ENCODE data around the gene TRPC4AP. TPM values are rescaled to one million over a fixed set of nuclear protein-coding genes. Genes with fewer than 3 reads are reported as not detected.

Gene TRPC4AP
- total and polyA plus RNA-seq, 2 of the 8 experiments (the other 6 are each of a cell fraction or from before 2014, with no cell fraction given), result 73.1 to 74.8 TPM

- no peak overlapping the region for H2BK20ac ChIP-seq (ENCODE audit: low read length)
- H3K9ac ChIP-seq (replicated peaks in 1 of 4; ENCODE audit: extremely low read depth in 1 of 4, low read depth in 3 of 4, low read length in 3 of 4), result no peak overlapping the region
- FAIRE-seq (no peak), DNase-seq (ENCODE audit: low read depth in 1 of 2, low spot score in 2 of 2) (no peak)
- H2AK5ac ChIP-seq (ENCODE audit: low read depth, low read length), result no peak overlapping the region
- H2BK120ac ChIP-seq (replicated peaks; ENCODE audit: low read depth, low read length), result no peak overlapping the region
- H3K79me2 ChIP-seq (ENCODE audit: control insufficient read depth in 1 of 2, insufficient read depth in 2 of 2, low read length in 2 of 2), result no peaks in the 10 kb centered on the region
- H3K27ac ChIP-seq (ENCODE audit: low read depth, low read length), result no peak overlapping the region
- CTCF ChIA-PET (ENCODE audit: partially characterized antibody), result interaction anchor here (0.6 to 1.2 kb wide), 2 partner anchors 10 to 137 kb away, joined by 3 read pairs; no protein-coding TSS in a partner anchor
- peaks cover 0 to 1% of the 10 kb centered on the region in 2 experiments for H4K20me1 ChIP-seq (replicated peaks in 1 of 2; ENCODE audit: control insufficient read depth in 1 of 2, insufficient read depth in 2 of 2, low read length in 2 of 2)
- no peak overlapping the region for H4K5ac ChIP-seq (ENCODE audit: insufficient read length, low read depth, low read length)
- no peaks in the 10 kb centered on the region for H3K27me3 ChIP-seq (replicated peaks in 1 of 4; ENCODE audit: control insufficient read depth in 3 of 4, extremely low read depth in 1 of 4, insufficient read depth in 3 of 4, low read length in 3 of 4)
- no peaks in the 10 kb centered on the region for H3K23me2 ChIP-seq (ENCODE audit: low read depth, low read length)
- POLR2A ChIA-PET (ENCODE audit: partially characterized antibody), result interaction anchor here (2.2 kb wide), 1 partner anchor 16 kb away, joined by 5 read pairs; no protein-coding TSS in a partner anchor
- no peak overlapping the region for H3K4me2 ChIP-seq (ENCODE audit: insufficient read depth in 1 of 2, low read depth in 2 of 2, low read length in 2 of 2)
- peaks cover 4 to 62% (median 28%) of the 10 kb centered on the region in 4 experiments; a peak in 7 of 8 replicates for H3K36me3 ChIP-seq (ENCODE audit: control insufficient read depth in 2 of 4, insufficient read depth in 4 of 4, low read length in 3 of 4)
- H4K8ac ChIP-seq (ENCODE audit: extremely low read depth, insufficient read depth, low read length), result no peak overlapping the region
- H3K4me3 ChIP-seq (ENCODE audit: extremely low read depth in 1 of 4, insufficient read depth in 2 of 4, low read depth in 3 of 4, low read length in 4 of 4), result no peak overlapping the region
- no peak overlapping the region for H2BK5ac ChIP-seq (ENCODE audit: low read depth, low read length)
- 90% methylated on average over 4 of the region's 4 CpGs; no CpG with 5 or more reads in 1 of the 2 experiments for WGBS, 2 experiments (ENCODE audit: extremely low coverage in 1 of 2, insufficient coverage in 1 of 2, insufficient read length in 1 of 2, insufficient replicate concordance in 2 of 2, low coverage in 1 of 2, low lambda C conversion rate in 2 of 2, missing lambda C conversion rate in 1 of 2)
- no peaks in the 10 kb centered on the region for H3K79me1 ChIP-seq (ENCODE audit: low read depth, low read length)
- H3K23ac ChIP-seq (ENCODE audit: insufficient read length), result no peak overlapping the region
- H3K9me3 ChIP-seq (ENCODE audit: insufficient read depth in 2 of 2, low read depth in 1 of 2, low read length in 1 of 2), result no peaks in the 10 kb centered on the region
- H2AFZ ChIP-seq (ENCODE audit: low read length), result no peak overlapping the region
- no peak overlapping the region for H2BK12ac ChIP-seq (ENCODE audit: low read depth, low read length)
- no peaks in the 10 kb centered on the region for H3K4me1 ChIP-seq (replicated peaks in 1 of 4; ENCODE audit: control insufficient read depth in 3 of 4, insufficient read depth in 4 of 4, low read length in 3 of 4)
- H4K91ac ChIP-seq (replicated peaks; ENCODE audit: insufficient read length, low read length), result no peak overlapping the region
- no peak overlapping the region for H2BK15ac ChIP-seq (ENCODE audit: low read length)
- no peak overlapping the region for H3K56ac ChIP-seq (replicated peaks; ENCODE audit: insufficient read length, low read depth, low read length)
- no peak overlapping the region for H3K18ac ChIP-seq (ENCODE audit: extremely low read depth, low read length)
- no peak overlapping the region for H3K4ac ChIP-seq (replicated peaks; ENCODE audit: insufficient read length, low read depth, low read length)
- H3K14ac ChIP-seq (ENCODE audit: insufficient read length), result no peak overlapping the region
- TF ChIP-seq EP300 (IDR thresholded peaks at IDR 0.05; ENCODE audit: borderline replicate concordance in 1 of 2, low read depth in 2 of 2, low read length in 2 of 2) (no peak), TBP (IDR thresholded peaks at IDR 0.05; ENCODE audit: low read depth, low read length) (no peak), SIN3A (conservative IDR thresholded peaks at IDR 0.05 in 1 of 2, IDR thresholded peaks at IDR 0.05 in 1 of 2; ENCODE audit: low read depth in 1 of 2, low read length in 2 of 2) (no peak), HDAC2 (IDR thresholded peaks at IDR 0.05; ENCODE audit: borderline replicate concordance in 1 of 2, low read depth in 2 of 2, low read length in 2 of 2) (no peak), CHD1 (IDR thresholded peaks at IDR 0.05; ENCODE audit: low read depth, low read length) (no peak), RAD21 (IDR thresholded peaks at IDR 0.05 in 1 of 2, conservative IDR thresholded peaks at IDR 0.05 in 1 of 2; ENCODE audit: low read depth in 2 of 2, low read length in 2 of 2) (no peak), POLR2AphosphoS5 (IDR thresholded peaks at IDR 0.05; ENCODE audit: low read depth, low read length) (no peak), SUZ12 (IDR thresholded peaks at IDR 0.05; ENCODE audit: low read length) (no peak), NRF1 (IDR thresholded peaks at IDR 0.05; ENCODE audit: low read depth, low read length) (no peak), TAF7 (optimal IDR thresholded peaks at IDR 0.05; ENCODE audit: borderline replicate concordance, low read depth, low read length) (no peak), CREB1 (IDR thresholded peaks at IDR 0.05) (no peak), SAP30 (IDR thresholded peaks at IDR 0.05; ENCODE audit: insufficient read depth, insufficient replicate concordance, low read length) (no peak), RNF2 (IDR thresholded peaks at IDR 0.05; ENCODE audit: borderline replicate concordance, low read depth, low read length, missing control alignments, poor library complexity, severe bottlenecking) (no peak)
Observed at GRCh38 chr20:35131934-35132333, 39.3 kb upstream of the TRPC4AP start.

Data from H1 (cell line).